Measurements from ENCODE around the gene SLC26A4.
"Not testable (repeated sequence)": the region's sequence is repeated elsewhere in the genome, so short reads cannot be mapped to it uniquely, and the experiment has no call there.

Gene SLC26A4

GRCh38 chr7:107660381-107661080 lies at the start of gene SLC26A4:
Gene SLC26A4, plus strand, starts transcription at chr7:107660828. Its CDS starts 814 bp downstream, at chr7:107661642.
- no peak for DNase-seq

- no peak for DNase-seq
Observed at GRCh38 chr7:107613439-107613838, 47.2 kb upstream of the SLC26A4 start.

- DNase-seq = no peak
Observed at GRCh38 chr7:107613948-107614347, 46.7 kb upstream of the SLC26A4 start.

DNA sequence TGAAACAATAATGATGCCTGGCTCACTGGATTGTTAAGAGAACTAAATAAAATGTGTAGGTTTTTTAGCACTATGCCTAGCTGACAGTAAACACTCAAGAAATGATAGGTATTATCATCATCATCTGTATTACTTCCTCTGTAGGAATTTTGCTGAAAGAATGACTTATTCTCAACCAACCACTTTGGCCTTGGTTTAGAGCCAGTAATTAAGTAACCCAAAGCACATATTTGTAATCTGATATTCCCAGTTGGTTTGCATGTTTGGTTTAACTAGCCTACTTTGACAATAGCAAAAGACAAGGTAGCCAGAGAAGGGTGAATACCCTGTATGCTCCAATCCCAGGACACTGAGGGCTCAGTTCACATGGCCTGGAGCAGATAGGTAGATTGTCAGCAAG lies 46.2 kb upstream of the SLC26A4 start:
- DNase-seq = no peak

DNA sequence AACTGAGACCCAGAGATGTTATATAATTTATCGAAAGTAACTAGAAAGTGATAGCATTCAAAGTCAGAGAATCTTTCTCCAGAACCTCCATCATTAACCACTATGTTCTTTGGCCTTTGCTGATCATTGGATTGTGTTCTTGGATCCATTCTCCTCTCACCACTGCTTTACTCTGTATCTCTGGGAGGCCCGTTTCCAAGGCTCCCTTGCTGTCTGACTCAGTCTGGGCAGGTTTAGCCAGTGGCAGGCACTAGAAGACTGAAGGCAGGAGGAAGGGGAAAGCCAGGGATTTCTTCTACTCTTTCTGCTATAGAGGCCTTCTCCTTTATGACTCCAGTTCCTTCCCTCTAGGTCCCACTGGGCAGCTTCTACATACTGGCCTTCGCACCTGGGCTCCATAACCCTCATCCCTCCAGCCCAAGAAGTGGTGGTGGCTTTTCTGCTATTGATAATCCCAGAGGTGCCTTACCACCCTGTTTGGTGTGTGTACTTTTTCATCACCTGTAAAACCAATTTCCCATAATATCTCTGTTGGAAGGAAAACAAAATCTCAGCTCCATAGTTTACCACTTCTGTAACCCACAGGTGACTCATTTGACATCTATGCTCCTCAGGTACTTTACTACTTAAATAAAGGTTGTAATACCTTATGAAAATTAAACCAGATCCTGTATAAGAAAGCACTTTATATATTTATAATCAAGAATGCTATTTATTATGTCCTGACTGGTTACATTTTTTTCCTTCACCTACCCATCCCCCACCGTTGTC lies 44.5 kb upstream of the SLC26A4 start:
- DNase-seq = no peak

DNA sequence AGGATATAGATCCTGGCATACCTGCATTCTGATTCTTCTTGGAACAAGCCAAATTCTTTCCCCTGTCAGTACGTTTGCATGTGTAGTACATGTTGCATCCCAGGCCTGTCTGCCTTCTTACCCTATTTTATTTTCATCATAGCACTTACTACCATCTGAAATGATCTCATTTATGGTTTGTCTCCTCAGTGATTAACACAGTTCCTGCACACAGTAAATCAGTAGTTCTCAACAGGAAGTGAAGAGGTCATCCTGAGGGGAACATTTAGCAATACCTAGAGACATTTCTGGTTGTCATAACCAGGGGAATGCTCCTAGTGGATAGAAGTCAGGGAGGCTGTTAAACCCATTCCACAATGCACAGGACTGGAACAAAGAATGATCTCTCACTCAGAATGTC lies 38.2 kb upstream of the SLC26A4 start:
- no peak for DNase-seq

DNA sequence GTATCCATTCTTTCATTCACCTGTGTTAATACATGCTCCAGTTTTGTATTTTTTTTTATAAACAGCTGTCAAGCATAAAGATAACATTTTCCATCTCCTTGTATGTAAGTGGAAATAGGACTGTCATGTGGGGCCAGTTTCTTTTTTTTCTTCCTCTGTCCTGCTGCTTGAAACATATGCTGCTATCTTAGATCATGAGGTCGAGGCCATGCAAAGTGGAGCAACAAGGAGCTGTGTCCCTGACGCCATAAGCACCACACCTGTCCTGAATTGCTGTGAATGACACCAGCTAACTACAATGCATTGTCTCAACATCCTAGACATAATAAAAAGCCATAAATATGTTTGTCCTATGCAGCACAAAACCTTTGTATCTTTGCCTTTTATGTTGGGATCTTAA lies 37.7 kb upstream of the SLC26A4 start:
- DNase-seq = no peak

DNA sequence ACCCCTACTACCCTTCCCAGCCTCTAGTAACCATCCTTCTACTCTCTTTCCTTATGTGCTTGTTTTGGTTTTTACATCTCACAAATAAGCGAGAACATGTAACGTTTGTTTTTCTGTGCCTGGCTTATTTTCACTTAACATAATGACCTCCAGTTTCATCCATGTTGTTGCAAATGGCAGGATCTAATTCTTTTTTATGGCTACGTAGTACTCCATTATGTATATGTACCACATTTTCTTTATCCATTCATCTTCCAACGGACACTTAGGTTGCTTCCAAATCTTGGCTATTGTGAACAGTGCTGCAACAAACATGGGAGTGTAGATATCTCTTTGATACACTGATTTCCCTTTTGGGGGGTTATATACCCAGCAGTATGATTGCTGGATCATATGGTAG lies 33.6 kb upstream of the SLC26A4 start:
- no peak for DNase-seq

- DNase-seq = no peak
Observed at GRCh38 chr7:107628461-107629064, 32.1 kb upstream of the SLC26A4 start.

DNA sequence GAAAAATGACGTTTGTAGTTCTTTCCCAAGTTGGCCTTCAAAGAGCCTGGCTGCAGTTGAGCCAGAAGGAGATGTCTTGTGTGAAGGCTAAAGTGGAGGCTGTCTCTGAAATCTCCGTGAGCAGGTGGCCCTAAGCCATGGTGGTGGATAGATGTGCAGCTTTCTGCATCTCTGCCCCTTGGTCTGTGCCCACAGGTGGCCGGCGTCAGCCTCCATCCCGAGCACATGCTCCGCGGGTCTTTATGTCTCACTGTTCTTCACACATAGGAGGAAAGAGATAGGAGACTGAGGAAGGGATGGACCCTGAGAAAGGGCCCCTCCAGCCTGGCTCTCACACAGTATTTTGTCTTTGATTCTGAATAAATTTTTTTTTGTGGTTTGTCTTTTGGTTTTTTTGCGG lies 30.3 kb upstream of the SLC26A4 start:
- no peak for DNase-seq

DNA sequence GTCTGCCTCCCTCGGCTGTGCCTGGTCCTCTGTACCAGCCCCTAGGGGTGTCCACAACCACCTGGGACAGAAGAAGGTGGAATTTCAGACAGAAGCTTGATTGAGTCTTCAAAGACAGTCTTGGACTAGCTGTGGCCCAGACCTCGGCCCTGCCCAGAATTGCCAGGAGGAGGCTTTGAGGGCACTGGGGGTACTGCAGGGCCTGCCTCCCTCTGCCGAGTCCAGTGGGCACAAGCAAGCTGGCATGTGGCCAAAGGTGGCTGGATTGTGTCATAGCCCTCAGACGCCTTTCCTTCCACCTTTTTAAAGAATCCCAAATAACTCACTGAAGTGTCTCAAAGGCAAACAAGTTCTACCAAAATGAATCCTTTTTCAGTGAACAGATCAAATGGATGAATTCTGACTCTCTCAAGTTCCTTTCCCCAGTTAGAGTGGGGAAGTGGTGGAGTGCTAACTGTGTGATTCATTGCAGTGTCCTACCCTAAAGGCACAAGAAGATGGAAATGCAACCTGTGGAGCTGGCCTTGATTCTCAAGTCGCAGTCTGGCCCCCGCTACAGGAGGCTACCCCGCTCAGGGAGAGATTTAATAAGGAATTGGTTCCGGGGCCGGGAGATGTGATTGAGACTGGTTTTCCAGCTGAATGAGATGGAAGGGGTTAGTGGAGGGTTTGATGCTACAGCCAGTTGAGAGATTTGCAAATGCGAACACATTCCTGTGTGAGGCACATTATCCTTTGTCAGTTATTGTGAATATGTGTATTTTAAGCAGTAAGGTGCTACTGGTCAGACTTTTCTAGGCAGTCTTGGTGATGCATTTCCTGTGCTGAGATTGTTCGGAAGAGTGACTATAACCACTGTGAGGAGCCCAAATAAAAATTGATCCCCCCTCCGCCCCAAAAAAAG lies 28.8 kb upstream of the SLC26A4 start:
- DNase-seq = no peak

DNA sequence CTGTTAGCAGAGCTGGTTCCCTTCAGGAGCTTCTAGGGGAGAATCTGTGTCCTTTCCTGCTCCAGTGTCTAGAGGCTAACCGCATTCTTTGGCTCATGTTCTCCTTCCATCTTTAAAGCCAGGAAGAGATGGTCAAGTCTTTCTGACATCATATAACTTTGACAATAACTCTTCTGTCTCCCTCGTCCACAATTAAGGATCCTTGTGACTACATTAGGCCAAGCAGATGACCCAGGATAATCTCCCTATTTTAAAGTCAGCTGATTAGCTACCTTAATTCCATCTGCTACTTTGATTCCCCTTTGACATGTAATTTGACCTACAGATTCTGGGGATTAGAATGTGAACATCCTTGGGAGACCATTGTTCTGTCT lies 28.1 kb upstream of the SLC26A4 start:
- DNase-seq = no peak

GRCh38 chr7:107638594-107638993 lies 22.0 kb upstream of the SLC26A4 start:
- DNase-seq = no peak

- DNase-seq = not testable (repeated sequence)
Observed at GRCh38 chr7:107639070-107639469, 21.6 kb upstream of the SLC26A4 start.

GRCh38 chr7:107641676-107642075 lies 19.0 kb upstream of the SLC26A4 start:
- no peak for DNase-seq

DNA sequence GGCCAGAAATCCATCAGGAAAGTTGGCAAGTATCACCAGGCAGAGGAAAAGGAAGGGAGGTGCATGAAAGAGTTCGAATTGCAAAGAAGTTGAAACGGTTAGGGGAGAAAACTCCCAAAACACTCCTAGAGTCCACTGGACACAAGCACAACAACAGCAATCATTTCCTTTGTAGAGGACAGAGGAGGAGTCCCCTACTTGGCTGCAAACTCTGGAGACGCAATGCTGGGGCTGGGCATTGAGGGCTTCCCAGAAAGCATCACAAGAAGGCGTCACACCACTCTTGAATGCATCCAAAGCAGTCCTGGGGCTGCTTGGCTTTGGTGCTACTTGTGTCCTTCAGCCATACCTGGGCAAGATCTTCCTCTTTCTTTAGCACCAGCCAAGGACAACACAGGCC lies 18.1 kb upstream of the SLC26A4 start:
- DNase-seq = no peak

DNA sequence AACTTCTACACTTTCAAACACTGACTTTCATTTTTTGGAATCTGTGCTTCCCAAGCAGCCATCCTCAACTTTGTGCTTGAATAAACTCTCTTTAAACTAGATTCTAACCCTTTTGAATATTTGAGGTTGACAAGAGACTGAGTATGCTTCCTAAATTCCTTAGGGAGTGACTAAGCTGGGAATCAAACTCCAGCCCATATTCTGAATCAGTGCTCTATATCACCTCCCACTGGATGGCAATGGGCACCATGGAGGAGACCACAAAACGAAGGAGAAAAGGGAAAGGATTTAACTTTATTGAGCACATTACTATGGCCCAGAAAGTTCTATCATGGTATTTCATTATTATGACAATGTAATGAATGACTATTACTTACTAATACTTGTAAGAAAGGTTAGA lies 17.2 kb upstream of the SLC26A4 start:
- DNase-seq = no peak

- no peak for DNase-seq
Observed at GRCh38 chr7:107643938-107644308, 16.7 kb upstream of the SLC26A4 start.

DNA sequence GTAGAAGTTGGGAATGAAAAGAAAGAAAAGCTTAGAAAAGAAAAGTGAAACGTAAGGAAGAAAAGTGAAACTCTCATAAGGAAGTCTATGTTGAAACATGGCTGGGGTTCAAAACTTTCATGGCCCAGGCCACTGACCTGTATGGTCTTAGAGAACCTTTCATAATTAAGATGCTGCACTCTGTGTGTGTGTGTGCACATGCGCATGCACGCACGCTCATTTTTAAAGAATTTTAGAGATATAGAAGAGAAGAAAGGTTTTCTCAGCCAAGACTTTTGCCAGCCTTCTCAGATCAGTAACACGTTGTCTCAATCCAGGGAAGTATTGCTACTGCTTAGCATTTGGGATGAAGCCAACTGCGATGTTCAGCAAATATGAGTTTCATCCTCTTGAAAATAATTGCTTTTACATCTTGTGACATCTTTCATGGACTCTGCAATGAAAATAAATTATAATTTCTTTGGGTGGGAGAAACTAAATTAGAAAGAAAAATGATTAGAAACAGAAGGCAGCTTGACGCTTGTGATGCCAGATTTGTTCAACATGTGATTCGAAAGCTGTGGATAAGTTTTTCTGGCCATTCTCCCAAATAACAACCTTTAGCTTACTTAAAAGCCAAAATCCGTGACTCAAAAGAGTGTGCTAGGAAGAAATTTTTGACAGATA lies 16.2 kb upstream of the SLC26A4 start:
- DNase-seq = no peak

- no peak for DNase-seq
Observed at GRCh38 chr7:107652642-107653041, 8.0 kb upstream of the SLC26A4 start.

GRCh38 chr7:107658467-107658866 lies 2.2 kb upstream of the SLC26A4 start:
- DNase-seq = no peak

GRCh38 chr7:107659666-107660065 lies 962 bp upstream of the SLC26A4 start:
- DNase-seq = no peak
